ENCODE results near the gene MARVELD1.

The MARVELD1 gene

DNA sequence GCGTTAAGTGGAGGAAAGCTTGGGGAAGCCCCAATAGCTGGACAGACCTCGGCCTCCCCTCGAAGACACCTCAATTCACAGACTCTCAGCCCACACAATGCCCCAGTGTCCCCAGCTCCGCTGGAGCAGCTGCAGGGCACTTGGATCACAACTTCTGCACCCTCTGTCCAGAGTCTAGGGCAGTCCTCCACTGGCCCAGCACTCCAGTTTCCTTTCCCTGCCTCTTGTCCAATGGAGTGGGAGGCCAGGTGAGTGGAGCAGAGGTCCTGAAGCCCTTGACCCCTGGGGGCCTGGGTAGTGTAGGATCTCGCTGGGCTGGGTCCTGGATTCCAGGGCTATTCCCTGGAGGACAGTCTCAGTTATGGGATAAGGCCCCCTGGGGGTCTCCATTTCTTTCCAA is 46.4 kb downstream of the MARVELD1 start:
- H3K4me3 ChIP-seq (ENCODE audit: low read depth, low read length): no peak overlapping the region
- DNase-seq (ENCODE audit: low read depth): no peak
- in situ Hi-C loops (cut with HindIII; ENCODE audit: low sequenced_read_pairs): no loop called here
- TF ChIP-seq, protein P1, sequence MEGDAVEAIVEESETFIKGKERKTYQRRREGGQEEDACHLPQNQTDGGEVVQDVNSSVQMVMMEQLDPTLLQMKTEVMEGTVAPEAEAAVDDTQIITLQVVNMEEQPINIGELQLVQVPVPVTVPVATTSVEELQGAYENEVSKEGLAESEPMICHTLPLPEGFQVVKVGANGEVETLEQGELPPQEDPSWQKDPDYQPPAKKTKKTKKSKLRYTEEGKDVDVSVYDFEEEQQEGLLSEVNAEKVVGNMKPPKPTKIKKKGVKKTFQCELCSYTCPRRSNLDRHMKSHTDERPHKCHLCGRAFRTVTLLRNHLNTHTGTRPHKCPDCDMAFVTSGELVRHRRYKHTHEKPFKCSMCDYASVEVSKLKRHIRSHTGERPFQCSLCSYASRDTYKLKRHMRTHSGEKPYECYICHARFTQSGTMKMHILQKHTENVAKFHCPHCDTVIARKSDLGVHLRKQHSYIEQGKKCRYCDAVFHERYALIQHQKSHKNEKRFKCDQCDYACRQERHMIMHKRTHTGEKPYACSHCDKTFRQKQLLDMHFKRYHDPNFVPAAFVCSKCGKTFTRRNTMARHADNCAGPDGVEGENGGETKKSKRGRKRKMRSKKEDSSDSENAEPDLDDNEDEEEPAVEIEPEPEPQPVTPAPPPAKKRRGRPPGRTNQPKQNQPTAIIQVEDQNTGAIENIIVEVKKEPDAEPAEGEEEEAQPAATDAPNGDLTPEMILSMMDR (IDR thresholded peaks at IDR 0.05; ENCODE audit: low read depth, low read length, missing control alignments): no peak

DNA sequence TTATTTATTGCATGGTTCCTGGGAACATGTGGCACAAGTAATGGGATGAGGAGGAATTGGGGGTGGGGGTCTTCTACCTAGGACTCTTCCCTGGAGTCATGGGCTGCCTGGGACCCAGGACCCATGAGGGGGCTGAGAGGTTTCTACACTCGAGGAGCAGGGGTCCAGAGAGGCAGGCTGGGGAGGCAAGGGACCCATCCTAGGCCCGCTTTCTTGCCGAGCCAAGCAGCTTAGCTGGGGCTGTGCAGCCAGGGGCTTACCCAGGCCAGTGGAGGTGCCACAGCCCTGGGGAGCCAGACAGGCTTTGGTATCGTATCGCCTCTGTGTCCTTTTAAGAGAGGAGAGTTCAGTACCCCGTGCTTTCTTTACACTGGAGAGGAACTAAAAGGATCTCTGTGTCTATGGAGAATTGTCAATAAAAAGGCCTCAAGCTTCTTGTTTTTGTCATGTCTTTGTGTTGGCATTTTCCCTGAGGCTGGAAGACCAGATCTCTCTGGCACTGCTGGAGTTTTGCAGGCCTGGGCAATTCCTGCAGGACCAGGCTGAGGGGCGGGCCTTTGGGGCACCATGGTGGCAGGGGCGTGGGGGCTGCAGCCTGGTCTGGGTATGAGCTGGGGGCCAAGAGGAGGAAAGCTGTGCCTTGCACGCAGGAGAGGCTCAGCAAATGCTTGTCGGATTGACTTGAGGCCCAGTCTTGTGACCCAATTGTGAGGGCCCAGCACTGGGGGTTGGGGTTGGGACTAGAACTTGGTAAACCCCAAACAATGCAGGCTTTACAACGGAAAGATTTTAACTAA is 47.1 kb downstream of the MARVELD1 start:
- TF ChIP-seq, protein P1 (IDR thresholded peaks at IDR 0.05; ENCODE audit: low read depth, low read length, missing control alignments): no peak
- in situ Hi-C loops (cut with HindIII; ENCODE audit: low sequenced_read_pairs): no loop called here
- H3K4me3 ChIP-seq (ENCODE audit: low read depth, low read length): no peak overlapping the region
- no peak for DNase-seq (ENCODE audit: low read depth)

DNA sequence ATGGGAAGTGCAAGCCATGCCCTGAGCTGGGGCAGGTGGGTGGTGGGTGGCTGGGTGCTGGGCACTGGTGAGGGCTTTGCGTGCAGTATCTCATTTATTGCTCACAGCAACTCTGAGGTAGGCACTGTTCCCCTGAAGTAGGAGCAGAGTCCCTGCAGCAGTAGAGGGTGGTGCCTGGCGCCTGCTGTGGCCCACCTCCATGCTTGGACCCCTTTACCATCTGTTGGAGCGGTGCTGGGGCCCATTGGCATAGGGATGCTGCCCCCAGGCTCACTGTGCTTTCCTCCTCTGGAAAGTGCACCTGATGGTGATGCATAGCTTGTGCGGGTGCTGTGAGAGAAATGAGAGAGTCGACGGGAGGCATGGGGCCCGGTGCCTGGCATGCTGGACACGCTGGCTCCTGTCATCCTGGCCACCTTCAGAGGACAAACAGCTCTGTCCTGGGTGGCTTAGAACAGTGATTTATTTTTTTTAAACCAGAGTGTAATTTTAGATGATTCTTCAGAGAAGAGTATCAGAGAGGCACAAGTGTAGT is 47.9 kb downstream of the MARVELD1 start:
- no peak for DNase-seq (ENCODE audit: low read depth)
- no peak overlapping the region for H3K4me3 ChIP-seq (ENCODE audit: low read depth, low read length)
- TF ChIP-seq, protein P1 (IDR thresholded peaks at IDR 0.05; ENCODE audit: low read depth, low read length, missing control alignments): no peak
- in situ Hi-C loops (cut with HindIII; ENCODE audit: low sequenced_read_pairs): no loop called here

DNA sequence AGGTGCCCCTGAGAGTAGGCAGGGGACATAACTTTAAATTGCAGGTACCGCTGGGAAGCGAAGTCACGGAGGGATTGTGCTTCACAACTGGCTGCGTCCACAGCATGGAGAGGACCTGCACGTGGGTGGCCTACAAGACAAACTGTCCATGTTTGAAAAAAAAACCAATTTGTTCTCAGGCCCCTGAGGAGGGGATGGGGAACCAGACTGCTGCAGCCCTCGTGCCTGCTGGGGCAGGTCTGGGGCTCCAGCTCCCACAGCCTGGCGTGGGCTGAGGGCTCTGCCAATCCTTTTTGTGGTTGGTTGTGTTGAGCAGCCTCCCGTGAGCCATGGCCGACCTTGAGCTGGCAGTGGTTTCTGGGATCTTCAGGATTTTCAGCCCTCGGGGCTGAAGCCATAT is 48.5 kb downstream of the MARVELD1 start:
- no peak overlapping the region for H3K4me3 ChIP-seq (ENCODE audit: low read depth, low read length)
- in situ Hi-C loops (cut with HindIII; ENCODE audit: low sequenced_read_pairs): no loop called here
- TF ChIP-seq, protein P1 (IDR thresholded peaks at IDR 0.05; ENCODE audit: low read depth, low read length, missing control alignments): no peak
- DNase-seq (ENCODE audit: low read depth): no peak

DNA sequence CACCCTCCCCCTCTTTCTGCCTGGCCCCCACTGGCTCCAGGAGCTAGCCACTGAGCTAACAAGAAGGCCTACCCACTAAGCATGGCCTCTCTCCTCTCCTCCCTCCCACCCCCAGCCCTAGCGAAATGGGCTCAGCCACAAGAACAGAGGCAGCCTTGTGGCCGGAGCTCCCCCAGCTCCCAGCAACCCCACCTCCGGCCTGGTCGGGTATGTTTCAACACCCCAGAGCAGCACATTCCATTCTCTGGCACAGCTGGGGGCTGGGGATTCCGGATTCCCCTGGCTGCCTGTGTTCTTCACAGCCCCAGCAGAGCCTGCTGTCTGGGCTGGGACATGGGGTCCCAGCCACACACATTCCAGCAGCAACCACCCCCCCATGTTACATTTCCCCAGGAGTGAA is 49.3 kb downstream of the MARVELD1 start:
- peak; percentile 4 for DNase-seq (ENCODE audit: low read depth)
- in situ Hi-C loops (cut with HindIII; ENCODE audit: low sequenced_read_pairs): no loop called here
- TF ChIP-seq, protein P1 (IDR thresholded peaks at IDR 0.05; ENCODE audit: low read depth, low read length, missing control alignments): no peak
- no peak overlapping the region for H3K4me3 ChIP-seq (ENCODE audit: low read depth, low read length)

DNA sequence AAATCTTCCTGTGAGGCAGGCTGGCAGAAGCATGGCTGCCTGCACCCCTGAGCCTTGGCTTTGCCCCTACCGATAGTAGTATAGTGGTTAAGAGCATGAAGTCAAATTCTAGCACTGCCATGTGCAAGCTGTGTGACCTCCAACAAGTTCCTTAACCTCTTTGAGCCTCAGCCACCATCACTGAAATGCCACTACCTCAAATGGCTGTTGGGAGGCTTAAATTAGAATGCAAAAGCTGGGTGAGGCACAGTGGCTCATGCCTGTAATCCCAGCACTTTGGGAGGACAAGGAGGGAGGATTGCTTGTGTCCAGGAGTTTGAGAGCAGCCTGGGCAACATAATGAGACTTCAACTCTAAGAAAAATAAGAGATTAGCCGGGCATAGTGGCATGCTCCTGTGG is 49.9 kb downstream of the MARVELD1 start:
- no peak for DNase-seq (ENCODE audit: low read depth)
- TF ChIP-seq, protein P1 (IDR thresholded peaks at IDR 0.05; ENCODE audit: low read depth, low read length, missing control alignments): no peak
- H3K4me3 ChIP-seq (ENCODE audit: low read depth, low read length): no peak overlapping the region
- in situ Hi-C loops (cut with HindIII; ENCODE audit: low sequenced_read_pairs): no loop called here

Data from astrocyte of the cerebellum (primary cell).